Testis (tissue), 3 donors: ENCODE measurements around the gene GTSF1L. TPM values are rescaled to one million over a fixed set of nuclear protein-coding genes. Genes with fewer than 3 reads are reported as not detected.

Experiments used
- DNase-seq: peaks from one replicate; pipeline ENCODE4 v3.0.0-alpha.2; 2019
- H3K27ac ChIP-seq, 2 donors: fragments of 200-600 bp; sonication (generic); one replicate each; pipeline ENCODE4 v1.5.1; 2019
- H3K27me3 ChIP-seq: fragments of 200-600 bp; sonication (generic); one replicate; pipeline ENCODE4 v1.5.1; 2019
- H3K36me3 ChIP-seq: fragments of 200-600 bp; sonication (generic); one replicate; pipeline ENCODE4 v1.5.1; 2017; ENCODE audit warnings: low read depth; ENCODE audit errors: missing control alignments
- H3K4me1 ChIP-seq: fragments of 200-600 bp; sonication (generic); one replicate; pipeline ENCODE4 v1.5.1; 2019
- H3K4me3 ChIP-seq, 2 donors: fragments of 200-600 bp; sonication (generic); one replicate each; pipeline ENCODE4 v1.5.1; 2017 to 2019
- H3K9me3 ChIP-seq: fragments of 200-600 bp; sonication (generic); one replicate; pipeline ENCODE4 v1.5.1; 2017
- POLR2A ChIP-seq: fragments of 450-650 bp; IDR thresholded peaks from one replicate; pipeline ENCODE4 v1.6.1; 2017; ENCODE audit warnings: antibody characterized with exemption, mild to moderate bottlenecking, moderate library complexity
- whole genome bisulfite sequencing, 2 donors: methylation state at CpG; one replicate each; pipeline ENCODE4 v1.1.5; 2018; 5-methylcytosine and 5-hydroxymethylcytosine counted together
- intact Hi-C: fragments of 100-400 bp; cut with DNase I; formaldehyde crosslinking; loops from one replicate; pipeline ENCODE4 v1.15.1; 2023; ENCODE audit warnings: low total_unique reads
- polyA plus RNA-seq: library from polyadenylated mRNA; stranded (reverse); fragments of 350-450 nt; fragmentation: Illumina TruSeq; extraction: RNeasy Lipid Tissue Mini Kit (QIAGEN cat#74804); gene quantifications from one replicate; pipeline ENCODE4 v1.2.3, GENCODE V29; 2014; ENCODE audit warnings: low read depth, low replicate concordance; ENCODE audit not compliant: insufficient read depth
- total RNA-seq, 2 donors: library from RNA; depleted of rRNA; stranded (reverse); fragments of >200 nt; gene quantifications; one replicate each; pipeline ENCODE4 v1.2.3, GENCODE V29; 2016
- TF ChIP-seq, protein P1 (sequence below), 3 experiments: fragments of 450-650 bp in 2 of 3; fragments of 200-600 bp in 1 of 3; sonication (generic) in 1 of 3; IDR thresholded peaks; one replicate each; pipeline ENCODE4 v1.5.1; 2016 to 2019; ENCODE audit warnings: antibody characterized with exemption in 3 of 3, mild to moderate bottlenecking in 2 of 3, moderate library complexity in 1 of 3

The GTSF1L gene
- total and polyA plus RNA-seq, 3 donors from 2014 or later: 79.2 to 244 (median 202) TPM

DNA sequence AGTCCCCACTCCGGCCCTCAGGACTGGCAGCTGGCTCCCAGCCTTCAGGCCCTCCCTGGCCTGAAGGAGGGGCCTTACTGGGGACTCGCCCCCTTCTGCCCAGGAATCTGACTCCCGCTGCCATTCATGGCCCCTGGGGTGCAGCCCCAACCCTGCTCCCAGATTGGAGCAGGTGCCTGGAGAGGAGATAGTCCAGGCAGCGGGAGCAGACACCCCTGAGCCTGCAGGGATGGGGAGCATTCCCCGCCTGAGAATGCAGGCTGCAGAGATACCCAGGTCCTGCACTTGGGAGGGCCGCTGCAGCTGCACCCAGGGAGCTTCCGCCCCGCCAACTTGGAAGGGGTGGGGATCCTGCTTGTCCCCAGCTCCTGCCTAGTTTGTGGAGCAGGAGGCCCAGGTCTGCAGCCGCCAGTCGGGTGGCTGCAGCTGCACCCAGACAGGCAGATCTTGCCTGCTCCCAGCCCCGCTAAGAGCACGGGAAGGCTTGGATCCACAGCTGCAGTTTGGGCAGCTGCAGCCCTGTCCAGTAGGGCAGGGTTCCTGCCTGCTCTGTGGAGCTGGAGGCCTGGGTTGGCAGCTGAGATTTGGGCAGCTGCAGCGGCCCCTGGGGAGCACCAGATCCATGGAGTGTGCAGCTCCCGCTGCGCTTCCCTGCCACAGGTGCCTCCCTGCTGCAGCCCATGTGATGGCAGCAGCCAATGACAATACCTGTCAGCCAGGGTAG, 5.2 kb downstream of the GTSF1L start:
- Histone ChIP-seq H3K27me3 (no peaks in the 10 kb centered on the region), H3K4me3 (no peak overlapping the region), H3K36me3 (no peaks in the 10 kb centered on the region), H3K9me3 (no peaks in the 10 kb centered on the region), H3K27ac (no peak overlapping the region), H3K4me1 (no peaks in the 10 kb centered on the region)
- intact Hi-C loops: no loop called here
- WGBS, 2 donors: 50 to 52% methylated on average over 3 to 15 of the region's 15 CpGs
- DNase-seq: no peak
- TF ChIP-seq POLR2A: no peak
- TF ChIP-seq, protein P1, sequence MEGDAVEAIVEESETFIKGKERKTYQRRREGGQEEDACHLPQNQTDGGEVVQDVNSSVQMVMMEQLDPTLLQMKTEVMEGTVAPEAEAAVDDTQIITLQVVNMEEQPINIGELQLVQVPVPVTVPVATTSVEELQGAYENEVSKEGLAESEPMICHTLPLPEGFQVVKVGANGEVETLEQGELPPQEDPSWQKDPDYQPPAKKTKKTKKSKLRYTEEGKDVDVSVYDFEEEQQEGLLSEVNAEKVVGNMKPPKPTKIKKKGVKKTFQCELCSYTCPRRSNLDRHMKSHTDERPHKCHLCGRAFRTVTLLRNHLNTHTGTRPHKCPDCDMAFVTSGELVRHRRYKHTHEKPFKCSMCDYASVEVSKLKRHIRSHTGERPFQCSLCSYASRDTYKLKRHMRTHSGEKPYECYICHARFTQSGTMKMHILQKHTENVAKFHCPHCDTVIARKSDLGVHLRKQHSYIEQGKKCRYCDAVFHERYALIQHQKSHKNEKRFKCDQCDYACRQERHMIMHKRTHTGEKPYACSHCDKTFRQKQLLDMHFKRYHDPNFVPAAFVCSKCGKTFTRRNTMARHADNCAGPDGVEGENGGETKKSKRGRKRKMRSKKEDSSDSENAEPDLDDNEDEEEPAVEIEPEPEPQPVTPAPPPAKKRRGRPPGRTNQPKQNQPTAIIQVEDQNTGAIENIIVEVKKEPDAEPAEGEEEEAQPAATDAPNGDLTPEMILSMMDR (IDR thresholded peaks at IDR 0.05): no peak

- Histone ChIP-seq H3K9me3 (no peaks in the 10 kb centered on the region), H3K36me3 (no peaks in the 10 kb centered on the region), H3K27ac (no peak overlapping the region), H3K4me3 (no peak overlapping the region), H3K4me1 (no peaks in the 10 kb centered on the region), H3K27me3 (no peaks in the 10 kb centered on the region)
- TF ChIP-seq POLR2A: no peak
- TF ChIP-seq, protein P1 (IDR thresholded peaks at IDR 0.05): no peak
- 0 to 14% methylated on average over 1 to 2 of the region's 2 CpGs for WGBS, 2 donors
- DNase-seq: no peak
- intact Hi-C loops: no loop called here
Measured at GRCh38 chr20:43721097-43721428, 5.7 kb downstream of the GTSF1L start.

GRCh38 chr20:43720007-43720406, 6.8 kb downstream of the GTSF1L start:
- Histone ChIP-seq H3K36me3 (no peaks in the 10 kb centered on the region), H3K27ac (no peak overlapping the region), H3K27me3 (no peaks in the 10 kb centered on the region), H3K4me3 (no peak overlapping the region), H3K4me1 (no peaks in the 10 kb centered on the region), H3K9me3 (no peaks in the 10 kb centered on the region)
- TF ChIP-seq, protein P1 (IDR thresholded peaks at IDR 0.05): no peak
- no peak for TF ChIP-seq POLR2A
- intact Hi-C loops: no loop called here
- no peak for DNase-seq
- WGBS, 2 donors: 82 to 100% methylated on average over 1 of the region's 1 CpG

GRCh38 chr20:43717616-43717995, 9.2 kb downstream of the GTSF1L start:
- Histone ChIP-seq H3K36me3 (no peaks in the 10 kb centered on the region), H3K27me3 (no peaks in the 10 kb centered on the region), H3K4me3 (no peak overlapping the region), H3K9me3 (no peaks in the 10 kb centered on the region), H3K4me1 (no peaks in the 10 kb centered on the region), H3K27ac (no peak overlapping the region)
- intact Hi-C loops: no loop called here
- TF ChIP-seq, protein P1 (IDR thresholded peaks at IDR 0.05): no peak
- no peak for TF ChIP-seq POLR2A
- DNase-seq: no peak
- 90% methylated on average over 4 of the region's 4 CpGs; no CpG with 5 or more reads in 1 of the 2 donors for WGBS, 2 donors
